Large intestine (tissue), 3 donors: ENCODE data around the gene TBC1D22A. TPM values are rescaled to one million over a fixed set of nuclear protein-coding genes. Genes with fewer than 3 reads are reported as not detected.

Experiments used
- DNase-seq, 2 donors: peaks; one replicate each; pipeline versions ENCODE4 v3.0.0 to v3.0.0-alpha.2; 2013
- H3K27ac ChIP-seq: one replicate; pipeline ENCODE4 v1.5.1; 2013; ENCODE audit warnings: low read length
- H3K27me3 ChIP-seq: 2 replicates; pipeline ENCODE4 v1.6.1; 2013; ENCODE audit warnings: low read length; ENCODE audit not compliant: control insufficient read depth, insufficient read depth
- H3K36me3 ChIP-seq: 2 replicates; pipeline ENCODE4 v1.6.1; 2013; ENCODE audit warnings: low read length; ENCODE audit not compliant: control insufficient read depth, insufficient read depth
- H3K4me1 ChIP-seq: one replicate; pipeline ENCODE4 v1.6.1; 2013; ENCODE audit warnings: low read length; ENCODE audit not compliant: control insufficient read depth, insufficient read depth
- H3K4me3 ChIP-seq: one replicate; pipeline ENCODE4 v1.5.1; 2013; ENCODE audit warnings: low read length
- H3K9me3 ChIP-seq: one replicate; pipeline ENCODE4 v1.6.1; 2013; ENCODE audit warnings: mild to moderate bottlenecking, low read depth, low read length, moderate library complexity; ENCODE audit not compliant: control insufficient read depth
- WGBS: methylation state at CpG from one replicate; pipeline ENCODE4 v1.1.5; 2013; ENCODE audit warnings: low lambda C conversion rate; ENCODE audit not compliant: insufficient coverage; 5-methylcytosine and 5-hydroxymethylcytosine counted together
- polyA plus RNA-seq: library from polyadenylated mRNA; unstranded; fragments of 120-200 nt; gene quantifications from one replicate; pipeline ENCODE4 v1.2.1, GENCODE V29; 2013

TBC1D22A gene
- polyA plus RNA-seq, 1 donor: 21.5 TPM

GRCh38 chr22:46737105-46737975, 25.1 kb upstream of the TBC1D22A start:
- Histone ChIP-seq H3K9me3 (peaks cover 3% of the 10 kb centered on the region), H3K36me3 (peaks cover 4% of the 10 kb centered on the region), H3K27ac (peak overlapping the region; percentile 72), H3K4me1 (peaks cover 62% of the 10 kb centered on the region), H3K4me3 (peak overlapping the region; percentile 76), H3K27me3 (no peaks in the 10 kb centered on the region)
- peak in 1 of 2 donors; percentile 69 for DNase-seq
- WGBS: 80% methylated on average over 1 of the region's 53 CpGs

- Histone ChIP-seq H3K27ac (peak within 1 kb of the TSS; percentile 92), H3K27me3 (no peaks in the 10 kb centered on the region), H3K4me1 (peaks cover 69% of the 10 kb centered on the region), H3K4me3 (peak within 1 kb of the TSS; percentile 76), H3K9me3 (peaks cover 3% of the 10 kb centered on the region), H3K36me3 (peaks cover 4% of the 10 kb centered on the region)
- WGBS: no CpG with 5 or more reads among the region's 99 CpGs
- peak in 1 of 2 donors; percentile 89 for DNase-seq
Observed at GRCh38 chr22:46737976-46738646, 24.3 kb upstream of the TBC1D22A start, which contains the start of gene CERK. Gene CERK (minus strand): TSS chr22:46738252. CDS start chr22:46738148, 104 bp downstream.

- Histone ChIP-seq H3K9me3 (peaks cover 3% of the 10 kb centered on the region), H3K27ac (peak overlapping the region; percentile 92), H3K4me3 (peak overlapping the region; percentile 70), H3K4me1 (peaks cover 72% of the 10 kb centered on the region), H3K36me3 (peaks cover 4% of the 10 kb centered on the region), H3K27me3 (no peaks in the 10 kb centered on the region)
- WGBS: no CpG with 5 or more reads among the region's 20 CpGs
- DNase-seq: no peak
Observed at GRCh38 chr22:46738647-46739093, 23.8 kb upstream of the TBC1D22A start.

- peak; percentile 80 to 92 for DNase-seq
- peaks cover 69% of the 10 kb centered on the region for H3K4me1 ChIP-seq
- H3K27me3 ChIP-seq: no peaks in the 10 kb centered on the region
- peaks cover 3% of the 10 kb centered on the region for H3K9me3 ChIP-seq
- peaks cover 4% of the 10 kb centered on the region for H3K36me3 ChIP-seq
- peak overlapping the region; percentile 92 for H3K27ac ChIP-seq
- peak overlapping the region; percentile 70 for H3K4me3 ChIP-seq
- WGBS: no CpG with 5 or more reads among the region's 20 CpGs
Observed at GRCh38 chr22:46739094-46739870, 23.2 kb upstream of the TBC1D22A start.

- Histone ChIP-seq H3K36me3 (peaks cover under 1% of the 10 kb centered on the region), H3K27me3 (no peaks in the 10 kb centered on the region), H3K4me1 (peaks cover 60% of the 10 kb centered on the region), H3K9me3 (peaks cover 3% of the 10 kb centered on the region), H3K27ac (peak overlapping the region; percentile 92), H3K4me3 (no peak overlapping the region)
- WGBS: 0% methylated on average over 2 of the region's 14 CpGs
- peak in 1 of 2 donors; percentile 55 for DNase-seq
Observed at GRCh38 chr22:46740910-46741780, 21.3 kb upstream of the TBC1D22A start.

- DNase-seq: no peak
- peak overlapping the region; percentile 92 for H3K27ac ChIP-seq
- H3K9me3 ChIP-seq: peaks cover 3% of the 10 kb centered on the region
- no CpG with 5 or more reads among the region's 6 CpGs for WGBS
- H3K4me1 ChIP-seq: peaks cover 52% of the 10 kb centered on the region
- no peaks in the 10 kb centered on the region for H3K36me3 ChIP-seq
- H3K4me3 ChIP-seq: no peak overlapping the region
- no peaks in the 10 kb centered on the region for H3K27me3 ChIP-seq
Observed at GRCh38 chr22:46741974-46742519, 20.4 kb upstream of the TBC1D22A start.

- peaks cover 52% of the 10 kb centered on the region for H3K4me1 ChIP-seq
- H3K4me3 ChIP-seq: no peak overlapping the region
- H3K27me3 ChIP-seq: no peaks in the 10 kb centered on the region
- DNase-seq: peak; percentile 92 to 95
- no peaks in the 10 kb centered on the region for H3K36me3 ChIP-seq
- peaks cover 3% of the 10 kb centered on the region for H3K9me3 ChIP-seq
- 17% methylated on average over 1 of the region's 6 CpGs for WGBS
- H3K27ac ChIP-seq: peak overlapping the region; percentile 92
Observed at GRCh38 chr22:46742576-46743221, 19.8 kb upstream of the TBC1D22A start.

- Histone ChIP-seq H3K9me3 (peaks cover 3% of the 10 kb centered on the region), H3K27me3 (no peaks in the 10 kb centered on the region), H3K4me3 (no peak overlapping the region), H3K4me1 (peaks cover 57% of the 10 kb centered on the region), H3K27ac (peak overlapping the region; percentile 92), H3K36me3 (no peaks in the 10 kb centered on the region)
- WGBS: no CpG with 5 or more reads among the region's 6 CpGs
- peak; percentile 91 to 93 for DNase-seq
Observed at GRCh38 chr22:46744581-46744980, 17.9 kb upstream of the TBC1D22A start.

- H3K27me3 ChIP-seq: no peaks in the 10 kb centered on the region
- DNase-seq: no peak
- H3K27ac ChIP-seq: no peak overlapping the region
- no peak overlapping the region for H3K4me3 ChIP-seq
- H3K9me3 ChIP-seq: peaks cover under 1% of the 10 kb centered on the region
- WGBS: 90% methylated on average over 2 of the region's 5 CpGs
- peaks cover 57% of the 10 kb centered on the region for H3K4me1 ChIP-seq
- H3K36me3 ChIP-seq: no peaks in the 10 kb centered on the region
Observed at GRCh38 chr22:46746192-46746591, 16.3 kb upstream of the TBC1D22A start.
